Measurements from ENCODE around the gene C11orf16.

DNA sequence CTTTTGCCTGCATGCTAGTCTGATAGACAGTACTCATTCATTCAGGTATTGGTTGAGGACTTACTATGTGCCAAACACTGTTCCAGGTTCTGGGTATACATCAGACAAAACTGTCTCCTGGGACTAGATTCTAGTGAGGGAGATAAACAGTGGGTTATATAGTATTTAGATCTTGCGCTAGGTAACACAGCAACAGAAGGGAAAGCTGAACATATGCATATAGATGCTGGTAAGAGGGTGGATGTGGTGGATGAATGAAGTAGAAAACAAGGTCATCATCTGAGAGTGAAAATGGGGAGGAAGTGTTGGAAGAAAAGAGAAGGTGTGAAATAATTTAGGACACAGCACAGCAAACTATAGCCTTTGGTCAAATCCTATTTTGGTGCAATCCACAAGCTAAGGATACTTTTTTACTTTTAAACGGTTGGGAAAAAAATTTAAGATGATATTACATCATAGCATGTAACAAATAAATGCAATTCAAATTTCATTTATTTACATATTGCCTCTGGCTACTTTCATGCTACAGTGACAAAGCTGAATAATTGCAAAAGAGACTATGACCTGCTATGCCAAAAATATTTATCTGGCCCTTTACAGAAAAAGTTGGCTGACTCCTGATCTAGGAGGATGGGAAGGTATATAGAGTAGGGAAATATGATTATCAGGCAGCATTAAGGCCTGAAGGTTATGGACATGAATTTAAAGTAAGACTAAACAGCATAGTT, 38.6 kb upstream of the C11orf16 start:
- TF ChIP-seq, protein P1, sequence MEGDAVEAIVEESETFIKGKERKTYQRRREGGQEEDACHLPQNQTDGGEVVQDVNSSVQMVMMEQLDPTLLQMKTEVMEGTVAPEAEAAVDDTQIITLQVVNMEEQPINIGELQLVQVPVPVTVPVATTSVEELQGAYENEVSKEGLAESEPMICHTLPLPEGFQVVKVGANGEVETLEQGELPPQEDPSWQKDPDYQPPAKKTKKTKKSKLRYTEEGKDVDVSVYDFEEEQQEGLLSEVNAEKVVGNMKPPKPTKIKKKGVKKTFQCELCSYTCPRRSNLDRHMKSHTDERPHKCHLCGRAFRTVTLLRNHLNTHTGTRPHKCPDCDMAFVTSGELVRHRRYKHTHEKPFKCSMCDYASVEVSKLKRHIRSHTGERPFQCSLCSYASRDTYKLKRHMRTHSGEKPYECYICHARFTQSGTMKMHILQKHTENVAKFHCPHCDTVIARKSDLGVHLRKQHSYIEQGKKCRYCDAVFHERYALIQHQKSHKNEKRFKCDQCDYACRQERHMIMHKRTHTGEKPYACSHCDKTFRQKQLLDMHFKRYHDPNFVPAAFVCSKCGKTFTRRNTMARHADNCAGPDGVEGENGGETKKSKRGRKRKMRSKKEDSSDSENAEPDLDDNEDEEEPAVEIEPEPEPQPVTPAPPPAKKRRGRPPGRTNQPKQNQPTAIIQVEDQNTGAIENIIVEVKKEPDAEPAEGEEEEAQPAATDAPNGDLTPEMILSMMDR (conservative IDR thresholded peaks at IDR 0.05; ENCODE audit: low read depth, low read length) = no peak
- TF ChIP-seq POLR2A (IDR thresholded peaks at IDR 0.05; ENCODE audit: low read depth, low read length) (no peak), MAZ (IDR thresholded peaks at IDR 0.05; ENCODE audit: borderline replicate concordance, low read depth, low read length) (no peak), CEBPB (IDR thresholded peaks at IDR 0.05; ENCODE audit: low read depth, low read length) (no peak), FOS (IDR thresholded peaks at IDR 0.05; ENCODE audit: low read depth, low read length) (no peak), SMC3 (IDR thresholded peaks at IDR 0.05; ENCODE audit: low read depth, low read length) (no peak), MAFK (IDR thresholded peaks at IDR 0.05; ENCODE audit: low read depth, low read length) (no peak), RAD21 (IDR thresholded peaks at IDR 0.05; ENCODE audit: low read length) (no peak)
- TF ChIP-seq, protein P2, sequence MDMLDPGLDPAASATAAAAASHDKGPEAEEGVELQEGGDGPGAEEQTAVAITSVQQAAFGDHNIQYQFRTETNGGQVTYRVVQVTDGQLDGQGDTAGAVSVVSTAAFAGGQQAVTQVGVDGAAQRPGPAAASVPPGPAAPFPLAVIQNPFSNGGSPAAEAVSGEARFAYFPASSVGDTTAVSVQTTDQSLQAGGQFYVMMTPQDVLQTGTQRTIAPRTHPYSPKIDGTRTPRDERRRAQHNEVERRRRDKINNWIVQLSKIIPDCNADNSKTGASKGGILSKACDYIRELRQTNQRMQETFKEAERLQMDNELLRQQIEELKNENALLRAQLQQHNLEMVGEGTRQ (IDR thresholded peaks at IDR 0.05; ENCODE audit: low read depth, low read length) = no peak
- TF ChIP-seq, protein P3, sequence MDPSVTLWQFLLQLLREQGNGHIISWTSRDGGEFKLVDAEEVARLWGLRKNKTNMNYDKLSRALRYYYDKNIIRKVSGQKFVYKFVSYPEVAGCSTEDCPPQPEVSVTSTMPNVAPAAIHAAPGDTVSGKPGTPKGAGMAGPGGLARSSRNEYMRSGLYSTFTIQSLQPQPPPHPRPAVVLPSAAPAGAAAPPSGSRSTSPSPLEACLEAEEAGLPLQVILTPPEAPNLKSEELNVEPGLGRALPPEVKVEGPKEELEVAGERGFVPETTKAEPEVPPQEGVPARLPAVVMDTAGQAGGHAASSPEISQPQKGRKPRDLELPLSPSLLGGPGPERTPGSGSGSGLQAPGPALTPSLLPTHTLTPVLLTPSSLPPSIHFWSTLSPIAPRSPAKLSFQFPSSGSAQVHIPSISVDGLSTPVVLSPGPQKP (IDR thresholded peaks at IDR 0.05; ENCODE audit: borderline replicate concordance, low read depth, low read length) = no peak

All from IMR-90 (cell line).